Umbilical cord (tissue), 2 donors: Measurements from ENCODE around the gene CDH11. TPM values are rescaled to one million over a fixed set of nuclear protein-coding genes. Genes with fewer than 3 reads are reported as not detected.
A peak's percentile ranks its signal among the peaks of the same experiment; 100 is the strongest.

Experiments used
- DNase-seq: peaks from one replicate; pipeline ENCODE4 v3.0.0-alpha.2; 2015; ENCODE audit warnings: low spot score
- total RNA-seq: library from RNA; depleted of rRNA; stranded (reverse); fragments of >200 nt; gene quantifications from one replicate; pipeline ENCODE4 v1.2.3, GENCODE V29; 2014; ENCODE audit warnings: low replicate concordance; ENCODE audit not compliant: insufficient read depth

The CDH11 gene
- total RNA-seq, 1 donor from 2014 or later = 419 TPM

DNA sequence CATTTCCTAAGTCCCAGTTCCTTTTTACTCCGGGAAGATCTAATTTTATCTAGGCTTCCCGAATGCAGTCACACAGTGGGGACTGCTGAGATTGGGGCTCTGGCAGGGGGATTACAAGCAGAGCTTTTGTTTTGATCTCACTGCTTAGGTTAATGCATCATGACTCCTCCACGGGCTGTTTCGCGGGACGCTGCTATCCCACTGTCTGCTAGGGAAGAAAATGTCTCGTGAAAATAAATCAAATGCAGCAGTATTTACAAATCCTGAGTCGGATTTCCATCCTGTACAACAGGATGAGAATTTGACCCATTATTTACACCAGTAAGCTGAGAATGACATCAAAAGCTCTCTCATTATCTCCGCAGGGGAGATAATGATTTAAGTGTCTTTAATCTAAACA lies 83.8 kb downstream of the CDH11 start:
- peak; percentile 84 for DNase-seq

DNA sequence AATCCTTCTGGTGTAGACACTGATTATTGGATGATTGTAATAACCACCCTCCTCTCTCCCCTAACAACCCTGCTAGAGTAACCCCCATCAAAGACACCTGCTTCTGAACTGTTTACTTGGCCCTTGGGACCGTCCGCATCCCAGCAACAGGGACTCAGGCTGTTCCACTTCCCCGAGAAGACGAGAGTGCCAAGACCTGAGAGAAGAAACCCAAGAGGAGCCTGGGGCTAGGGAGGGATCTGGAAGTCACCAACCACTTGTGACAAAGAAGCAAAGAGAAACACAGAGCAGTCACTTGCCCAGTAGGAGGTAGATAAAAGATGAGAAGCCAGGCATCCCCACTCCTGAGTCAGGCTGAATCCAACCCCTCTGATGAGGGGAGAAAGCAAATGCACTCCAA lies 84.3 kb downstream of the CDH11 start:
- no peak for DNase-seq

DNA sequence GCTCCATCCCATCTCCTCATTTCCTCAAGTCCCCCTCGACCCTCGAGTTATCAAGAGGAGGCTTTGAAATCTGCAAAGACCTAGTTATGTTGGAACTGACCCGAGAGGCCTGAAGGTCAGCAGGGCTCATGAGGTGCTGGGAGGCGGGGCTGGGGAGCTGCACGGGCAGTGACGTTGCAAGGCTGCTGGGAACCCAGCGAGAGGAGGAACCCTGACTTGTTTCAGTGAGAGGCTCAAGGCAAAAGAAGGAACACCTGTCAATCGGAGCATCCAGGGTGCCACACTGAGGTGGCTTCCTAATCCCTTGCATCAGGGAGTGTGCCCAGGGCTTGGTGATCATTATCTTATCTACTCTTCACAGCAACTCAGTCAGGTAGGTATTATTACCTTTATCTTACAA lies 86.9 kb downstream of the CDH11 start:
- no peak for DNase-seq

DNA sequence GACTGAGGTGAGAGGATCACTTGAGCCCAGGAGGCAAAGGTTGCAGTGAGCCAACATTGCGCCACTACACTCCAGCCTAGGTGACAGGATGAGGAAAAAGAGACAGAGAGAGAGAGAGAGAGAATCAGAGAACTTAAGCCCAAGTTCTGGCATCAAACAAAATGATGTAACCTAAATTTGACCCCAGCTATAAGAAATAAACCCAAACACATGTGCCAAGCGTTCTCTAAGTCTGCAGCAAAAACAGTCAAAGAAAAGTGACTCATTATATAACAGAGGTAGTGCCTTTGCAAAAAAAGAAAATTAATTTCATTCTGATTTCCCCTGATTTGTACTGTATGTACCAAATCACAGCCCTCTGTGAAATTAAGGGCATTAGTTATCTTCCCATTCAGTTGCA lies 89.5 kb downstream of the CDH11 start:
- DNase-seq = peak; percentile 63

DNA sequence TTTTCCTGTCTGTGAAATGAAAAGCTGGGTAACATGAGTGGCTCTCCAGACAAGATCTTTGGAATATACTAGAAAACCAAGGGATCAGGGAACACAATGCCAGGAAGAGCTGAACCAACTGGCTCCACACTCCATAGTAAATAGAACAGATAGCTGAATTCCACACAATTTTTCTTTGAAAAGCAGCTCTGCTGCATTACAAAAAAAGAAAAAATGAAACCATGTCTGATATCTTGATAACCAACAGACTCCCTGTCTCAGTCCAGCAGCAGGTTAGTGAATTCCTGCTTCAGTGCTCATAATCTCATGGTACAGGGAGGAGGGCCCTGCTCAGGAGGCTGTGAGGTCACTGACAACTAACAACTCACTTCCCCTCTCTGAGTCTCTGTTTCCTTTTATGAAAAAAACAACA lies 97.1 kb downstream of the CDH11 start:
- DNase-seq = peak; percentile 61

DNA sequence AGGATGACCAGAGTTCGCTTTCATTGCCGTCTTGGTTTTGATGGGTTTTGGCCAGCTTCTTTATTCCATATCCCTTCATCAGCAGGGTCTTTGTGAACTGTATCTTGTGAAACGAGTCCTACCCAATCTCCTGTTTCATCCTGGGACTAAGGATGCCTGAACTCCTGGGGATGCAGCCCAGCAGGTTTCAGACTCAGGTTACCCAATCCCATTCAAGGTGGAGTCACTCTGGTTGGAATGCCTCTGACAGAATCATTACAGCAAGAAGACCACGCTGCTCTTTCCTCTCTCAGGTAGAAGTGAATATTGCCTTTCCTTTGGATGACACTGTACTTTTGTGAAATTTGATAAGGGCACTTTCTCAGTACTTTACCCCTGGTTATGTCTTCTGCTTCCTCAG lies 98.1 kb downstream of the CDH11 start:
- DNase-seq = no peak

DNA sequence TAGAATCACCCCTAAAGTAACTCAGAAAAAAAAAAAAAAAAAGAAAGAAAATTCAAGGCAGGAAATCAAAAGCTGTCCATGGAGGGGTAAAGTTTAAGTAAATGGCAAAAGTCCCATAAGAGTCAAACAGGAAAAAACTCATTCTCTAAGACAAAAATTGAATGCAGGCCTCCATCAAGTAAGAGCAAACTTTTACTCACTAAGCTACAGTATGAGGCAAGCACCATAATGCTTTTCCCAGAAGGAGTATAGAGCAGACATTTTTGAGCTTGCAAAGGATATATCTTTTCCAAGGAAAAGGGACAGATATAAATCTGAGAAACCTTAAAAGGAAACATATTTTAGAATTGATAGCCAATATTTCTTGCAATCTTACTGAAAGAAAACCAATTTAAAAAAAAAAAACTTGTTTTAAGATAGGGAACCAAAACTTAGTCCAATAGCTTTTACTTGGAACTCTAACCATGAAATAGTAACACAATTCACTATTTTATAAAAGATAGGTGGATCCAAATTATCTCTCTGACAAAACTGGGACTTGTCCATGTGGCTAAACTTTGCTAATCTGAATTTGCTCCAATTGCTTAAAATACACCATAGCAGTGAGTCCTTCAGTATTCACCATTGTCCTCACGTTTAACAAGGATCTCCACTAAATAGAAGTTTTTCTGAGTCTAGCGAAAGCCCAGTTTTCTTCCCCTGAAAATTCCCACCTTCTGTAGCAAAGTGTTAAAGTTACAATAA lies 99.8 kb downstream of the CDH11 start:
- DNase-seq = no peak

DNA sequence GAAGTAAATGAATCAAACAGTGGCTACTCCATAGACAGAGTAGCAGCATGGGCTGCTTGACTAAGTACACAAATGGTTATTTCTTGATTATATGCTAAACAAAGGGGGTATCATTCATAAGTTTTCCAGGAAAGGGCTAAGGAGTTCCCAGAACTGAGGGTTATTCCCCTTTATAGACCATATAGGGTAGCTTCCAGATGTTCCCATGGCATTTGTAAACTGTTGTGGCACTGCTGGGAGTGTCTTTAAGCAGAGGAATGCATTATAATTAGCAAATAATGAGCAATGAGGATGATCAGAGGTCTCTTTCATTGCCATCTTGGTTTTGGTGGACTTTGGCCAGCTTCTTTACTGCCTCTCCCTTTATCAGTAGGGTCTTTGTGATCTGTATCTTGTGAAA lies 105.1 kb downstream of the CDH11 start:
- no peak for DNase-seq

DNA sequence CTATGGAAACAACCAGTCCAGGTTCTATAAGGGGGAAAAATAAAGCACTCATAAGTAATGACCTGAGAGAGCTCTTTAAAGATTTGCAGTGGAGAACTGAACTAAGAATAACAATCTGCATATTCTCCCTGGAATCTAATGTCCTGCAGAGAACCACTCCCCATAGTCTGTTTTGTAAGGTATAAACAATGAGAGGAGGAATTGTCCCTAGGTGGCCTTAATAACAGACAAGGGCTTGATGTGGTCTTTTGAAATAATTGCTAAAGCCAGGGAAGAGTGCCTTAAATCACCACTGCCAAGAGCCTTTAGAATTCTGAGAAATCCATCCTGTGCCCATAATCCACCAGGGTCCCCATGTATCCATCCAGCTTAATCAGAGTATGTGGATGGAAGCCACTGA lies 106.3 kb downstream of the CDH11 start:
- DNase-seq = no peak

DNA sequence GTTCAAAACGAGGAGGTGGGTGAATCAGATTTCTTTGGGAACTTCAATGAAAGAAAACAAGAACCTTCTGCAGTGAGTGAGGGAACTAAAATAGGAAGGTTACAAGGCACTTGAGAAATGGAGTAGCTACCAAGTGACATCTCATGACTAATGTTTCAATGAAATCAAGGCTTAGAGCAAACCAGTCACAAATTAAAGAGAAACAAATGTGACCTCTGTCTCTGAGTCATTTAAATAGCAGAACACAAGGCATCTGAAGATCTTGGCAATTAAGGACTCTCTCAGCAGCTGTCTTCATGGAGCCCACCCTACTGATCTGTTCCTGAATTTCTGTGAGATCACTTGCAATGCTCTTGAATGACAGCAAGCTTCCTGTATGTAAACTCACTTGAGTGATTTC lies 109.5 kb downstream of the CDH11 start:
- DNase-seq = no peak

DNA sequence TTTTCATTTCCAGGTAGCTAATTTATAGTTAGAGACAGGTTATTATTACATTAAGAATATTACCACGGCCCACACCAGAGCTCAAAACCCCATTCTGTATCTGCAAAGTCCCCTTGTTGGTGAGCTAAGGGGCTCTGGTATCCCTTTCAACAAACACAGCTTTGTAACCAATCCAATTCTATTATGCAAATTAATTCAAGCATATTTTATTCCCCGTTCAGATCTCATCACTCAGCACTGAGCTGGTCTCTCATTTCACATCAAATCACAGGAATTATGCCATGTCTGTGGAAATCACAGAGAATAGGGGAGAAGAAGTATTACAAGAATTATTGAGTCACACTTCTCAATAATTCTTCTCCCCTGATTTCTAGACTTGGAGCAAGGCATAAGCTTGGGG lies 111.7 kb downstream of the CDH11 start:
- DNase-seq = no peak

DNA sequence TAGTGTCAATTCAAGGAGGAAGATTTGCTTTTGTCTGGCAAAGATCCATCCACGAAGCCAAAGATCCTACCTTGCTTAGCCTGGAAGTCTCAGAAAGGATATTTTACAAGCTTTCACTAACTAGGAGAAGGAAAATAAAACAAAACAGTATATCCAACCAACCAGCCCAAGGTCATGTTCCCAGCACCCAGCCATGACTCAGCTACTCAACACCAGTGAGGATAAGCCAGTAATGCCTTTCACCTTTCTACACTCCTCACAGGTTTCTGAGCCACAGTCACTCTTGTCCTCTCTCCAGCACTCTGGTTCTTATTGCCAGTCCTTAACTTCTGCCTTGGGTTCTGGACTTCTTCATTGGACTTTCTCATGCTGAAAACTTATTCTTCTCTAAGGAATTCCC lies 116.2 kb downstream of the CDH11 start:
- no peak for DNase-seq

DNA sequence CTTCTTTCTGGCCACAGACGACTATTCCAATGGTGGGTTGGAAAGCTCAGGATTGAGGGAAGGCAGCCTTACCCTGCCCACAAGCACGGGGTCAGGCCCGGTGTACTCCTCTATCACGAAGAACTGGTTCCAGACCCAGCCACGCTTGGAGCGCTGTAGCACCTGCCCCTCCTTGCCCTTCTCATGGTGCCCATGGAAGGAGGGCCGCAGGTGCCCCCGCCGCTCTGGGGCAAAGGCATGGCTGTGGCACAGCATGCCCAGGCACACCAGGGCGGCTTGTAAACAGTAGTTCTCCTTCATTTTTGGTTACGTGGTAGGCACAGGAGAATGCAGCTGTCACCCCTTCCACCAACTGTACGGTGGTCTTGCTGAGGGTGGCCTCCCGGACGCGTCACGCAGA lies 117.3 kb downstream of the CDH11 start:
- DNase-seq = no peak

DNA sequence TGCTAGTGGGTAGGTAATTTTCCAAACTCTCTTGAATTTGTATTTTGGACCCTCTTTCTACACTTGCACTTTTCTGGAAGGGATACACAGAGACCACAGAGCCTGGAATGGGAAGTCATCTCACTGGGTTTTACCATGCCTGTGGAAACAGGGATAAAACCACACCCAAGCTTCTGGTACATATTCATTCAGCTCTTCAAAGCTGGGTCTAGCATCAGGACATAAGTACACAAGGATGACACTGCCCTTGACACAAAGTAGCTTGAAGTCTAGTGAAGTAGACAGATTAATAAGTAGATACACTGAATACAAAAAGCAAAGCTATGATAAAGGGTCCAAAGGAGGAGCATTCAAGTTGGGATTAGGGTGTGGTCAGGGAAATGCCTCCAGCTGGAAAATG lies 118.2 kb downstream of the CDH11 start:
- DNase-seq = no peak

DNA sequence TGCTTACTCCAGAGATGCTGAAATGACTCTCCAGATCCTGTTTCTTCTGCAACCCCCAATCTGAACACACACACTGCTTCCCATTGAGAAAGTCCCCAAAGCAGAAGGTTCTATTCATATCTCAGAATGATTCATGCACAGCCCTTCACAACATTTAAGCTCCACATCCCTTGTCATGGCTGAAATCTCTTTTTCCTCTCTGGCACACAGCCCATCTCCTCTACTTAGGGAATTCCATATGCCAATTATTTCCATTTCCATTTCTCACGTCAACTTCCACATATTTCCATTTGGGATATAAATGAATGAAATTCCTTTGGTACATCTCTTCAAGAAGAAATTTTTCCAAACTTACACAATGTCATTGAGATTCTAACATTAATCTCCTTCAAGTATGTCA lies 119.6 kb downstream of the CDH11 start:
- DNase-seq = peak; percentile 41

DNA sequence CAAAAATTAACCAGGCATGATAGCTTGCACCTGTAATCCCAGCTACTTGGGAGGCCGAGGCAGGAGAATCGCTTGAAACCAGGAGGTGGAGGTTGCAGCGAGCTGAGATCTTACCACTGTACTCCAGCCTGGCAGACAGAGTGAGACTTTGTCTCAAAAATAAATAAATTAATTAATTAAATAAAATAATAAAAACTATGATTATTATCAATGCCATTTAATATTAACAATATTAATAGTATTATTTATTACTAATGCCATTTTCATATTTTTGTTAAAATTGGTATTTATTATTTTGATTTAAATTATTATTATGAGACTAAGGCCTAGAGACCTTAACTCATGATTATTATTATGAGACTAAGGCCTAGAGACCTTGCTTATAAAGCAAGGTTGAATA lies 121.2 kb downstream of the CDH11 start:
- no peak for DNase-seq

DNA sequence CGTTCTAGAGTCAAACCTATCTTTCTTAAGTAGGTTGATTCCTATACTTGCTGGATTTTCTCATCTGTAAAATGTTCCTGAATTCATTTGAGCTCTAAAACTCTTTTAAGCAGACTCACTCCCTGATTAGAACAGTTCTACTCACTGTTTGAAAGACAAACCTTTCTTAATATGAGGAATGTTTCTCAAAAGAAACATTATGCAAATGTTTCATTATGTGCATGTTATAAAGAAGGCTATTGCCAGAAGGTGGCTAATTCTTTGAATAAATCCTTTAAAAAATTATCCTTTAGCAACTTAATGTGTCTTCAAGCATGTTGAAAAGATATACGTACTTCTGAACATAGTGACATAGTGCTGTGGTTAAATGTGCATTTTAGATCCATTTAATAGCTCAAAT lies 124.1 kb downstream of the CDH11 start:
- DNase-seq = no peak

DNA sequence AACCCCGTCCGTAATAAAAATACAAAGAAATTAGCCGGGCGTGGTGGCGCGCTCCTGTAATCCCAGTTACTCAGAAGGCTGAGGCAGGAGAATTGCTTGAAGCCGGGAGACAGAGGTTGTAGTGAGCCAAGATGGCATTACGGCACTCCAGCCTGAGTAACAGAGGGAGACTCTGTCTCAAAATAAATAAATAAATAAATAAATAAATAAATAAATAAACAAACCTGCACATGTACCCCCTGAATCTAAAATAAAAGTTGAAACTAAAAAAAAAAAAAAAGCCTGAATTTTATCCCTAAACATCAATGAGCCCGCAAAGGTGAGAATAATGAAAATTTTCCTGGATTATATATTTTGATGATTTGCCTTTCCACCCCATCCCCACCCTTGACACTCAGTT lies 124.7 kb downstream of the CDH11 start:
- no peak for DNase-seq

DNA sequence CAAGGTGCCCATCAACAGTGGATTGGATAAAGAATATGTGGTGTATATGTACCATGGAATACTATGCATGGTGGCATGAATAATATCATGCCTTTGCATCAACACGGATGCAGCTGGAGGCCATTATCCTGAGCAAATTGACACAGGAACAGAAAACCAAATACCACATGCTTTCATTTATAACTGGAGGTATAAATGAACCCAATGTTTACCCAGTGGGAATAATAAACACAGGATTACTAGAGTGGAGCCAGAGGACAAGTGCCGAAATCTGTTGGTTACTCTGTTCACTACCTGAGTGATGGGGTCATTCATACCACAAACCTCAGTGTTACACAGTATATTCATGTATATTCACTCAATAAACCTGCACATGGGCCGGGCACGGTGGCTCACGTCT lies 125.2 kb downstream of the CDH11 start:
- no peak for DNase-seq

DNA sequence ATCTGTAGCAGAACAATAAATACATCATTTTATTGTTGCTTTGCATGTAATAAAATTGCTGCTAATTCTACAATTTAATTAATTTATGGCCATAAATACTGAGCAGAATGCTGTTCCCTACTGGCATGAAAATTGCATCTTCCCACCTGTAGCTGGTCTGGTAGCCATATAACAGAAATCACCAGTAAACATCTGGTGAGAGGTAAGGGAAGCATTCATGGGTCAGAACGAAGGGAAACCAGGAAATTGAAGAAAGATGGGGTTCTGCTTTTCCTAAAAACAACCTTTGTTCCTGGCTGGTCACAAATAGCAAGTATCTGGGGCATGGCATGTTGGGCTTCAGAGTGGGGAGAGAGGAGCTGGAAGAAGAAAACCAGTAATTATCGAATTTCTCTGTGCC lies 128.4 kb downstream of the CDH11 start:
- no peak for DNase-seq

DNA sequence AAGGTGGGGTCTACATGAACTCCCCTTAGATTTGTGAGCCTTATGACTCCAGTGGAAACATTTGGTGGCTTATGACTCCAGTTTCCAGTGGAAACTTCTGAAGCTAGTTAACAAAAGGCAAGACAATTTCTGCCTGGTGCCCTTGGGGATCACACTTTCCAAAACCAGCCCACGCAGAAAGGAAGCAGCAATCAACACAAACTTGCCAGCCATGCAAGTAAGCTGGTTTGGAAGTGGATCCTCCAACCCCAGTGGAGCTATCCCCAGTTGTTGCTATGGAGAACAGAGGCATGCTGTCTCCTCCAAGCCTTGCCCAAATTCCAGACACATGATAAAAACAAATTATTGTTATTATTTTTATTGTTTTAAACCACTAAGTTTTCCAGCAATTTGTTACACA lies 130.9 kb downstream of the CDH11 start:
- no peak for DNase-seq

DNA sequence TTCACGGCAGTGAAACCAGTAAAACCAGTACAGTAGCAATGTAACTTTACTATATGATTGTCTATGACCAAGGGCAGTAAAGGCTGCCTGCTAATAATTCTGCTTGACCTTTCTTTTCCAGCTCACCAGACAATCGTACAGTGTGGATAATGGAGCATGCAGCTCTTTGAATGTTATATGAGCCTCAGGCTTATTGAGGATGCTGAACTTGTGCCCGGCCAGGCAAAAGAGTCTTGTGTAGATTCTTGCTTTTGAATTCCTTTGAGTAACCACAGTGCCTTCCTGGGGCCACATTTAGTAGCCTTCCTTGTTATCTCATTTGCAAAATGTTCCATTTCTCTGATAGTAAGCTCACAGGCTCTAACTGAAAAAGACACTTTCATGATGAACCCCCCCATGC lies 131.8 kb downstream of the CDH11 start:
- DNase-seq = no peak

DNA sequence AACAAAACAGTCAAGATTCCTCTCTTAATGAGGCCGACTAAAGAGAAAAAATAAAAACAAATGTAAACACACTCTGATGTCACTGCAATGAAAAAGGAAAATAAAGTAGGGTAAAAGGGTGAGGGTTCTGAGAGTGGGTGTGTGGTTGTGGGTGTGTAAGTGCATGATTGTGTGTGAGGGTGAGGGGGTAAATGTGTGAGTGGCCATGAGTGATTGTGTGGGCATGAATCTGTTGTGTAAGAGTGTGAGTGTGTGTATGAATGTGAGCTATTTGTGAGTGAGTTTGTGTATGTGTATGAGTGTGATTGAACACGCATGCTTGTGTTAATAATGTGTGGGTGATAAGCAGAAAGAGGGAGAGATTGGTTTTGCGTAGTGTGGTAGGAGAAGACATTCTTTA lies 132.8 kb downstream of the CDH11 start:
- DNase-seq = no peak

DNA sequence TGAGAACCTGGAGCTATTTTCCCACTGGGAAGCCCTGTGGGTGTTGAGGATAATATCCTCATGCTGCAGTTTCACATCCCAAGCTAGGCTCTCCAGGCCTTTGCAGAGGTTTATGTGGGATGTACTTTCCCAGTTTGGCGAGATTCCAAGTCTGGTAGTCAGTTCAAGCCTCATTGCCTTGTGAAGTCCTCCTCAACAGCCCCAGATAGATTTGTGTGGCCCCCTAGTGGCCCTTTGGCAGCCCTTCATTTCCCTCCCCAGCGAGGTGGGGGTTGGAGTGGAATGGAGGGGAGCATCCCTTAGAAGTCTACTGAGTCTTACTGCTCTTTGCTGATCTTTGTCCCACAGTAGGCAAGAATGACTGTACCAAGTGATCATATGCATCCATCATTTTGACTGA lies 137.9 kb downstream of the CDH11 start:
- DNase-seq = peak; percentile 88
